ENCODE measurements around the gene SH3YL1. TPM values are rescaled to one million over a fixed set of nuclear protein-coding genes. Genes with fewer than 3 reads are reported as not detected.

Gene SH3YL1
- total and polyA plus RNA-seq, 10 donors: 30.6 to 72.8 (median 37.0) TPM

- intact Hi-C loops (cut with DNase I; ENCODE audit: low total_unique reads): no loop called here
- DNase-seq: no peak
Measured at GRCh38 chr2:238431-238830, 25.4 kb downstream of the SH3YL1 start.

GRCh38 chr2:237878-238277, 26.0 kb downstream of the SH3YL1 start:
- Histone ChIP-seq H3K9me3 (peaks cover 0 to 12% (median 8%) of the 10 kb centered on the region in 8 donors), H3K27me3 (replicated peaks in 1 of 7) (no peaks in the 10 kb centered on the region), H3K4me1 (peaks cover 0 to 26% (median 15%) of the 10 kb centered on the region in 6 donors), H3K4me3 (no peak overlapping the region), H3K27ac (peak overlapping the region in 5 of 8 donors; percentile 32 to 43 (median 39)), H3K36me3 (peaks cover 0 to 58% (median 9%) of the 10 kb centered on the region in 6 donors)
- 39 to 62% (median 52%) methylated on average over 6 of the region's 6 CpGs for WGBS, 5 donors
- no peak for DNase-seq
- intact Hi-C loops (cut with DNase I; ENCODE audit: low total_unique reads): no loop called here
- TF ChIP-seq CTCF (IDR thresholded peaks at IDR 0.05 in 8 of 11, conservative IDR thresholded peaks at IDR 0.05 in 3 of 11): no peak
- TF ChIP-seq POLR2A (IDR thresholded peaks at IDR 0.05): no peak
- no peak for TF ChIP-seq POLR2AphosphoS5 (IDR thresholded peaks at IDR 0.05)

More at GRCh38 chr2:238431-238830, 25.4 kb downstream of the SH3YL1 start:
- TF ChIP-seq POLR2AphosphoS5 (IDR thresholded peaks at IDR 0.05): no peak
- TF ChIP-seq POLR2A (IDR thresholded peaks at IDR 0.05): no peak
- no peak for TF ChIP-seq CTCF (IDR thresholded peaks at IDR 0.05 in 8 of 11, conservative IDR thresholded peaks at IDR 0.05 in 3 of 11)
- Histone ChIP-seq H3K9me3 (peaks cover 0 to 14% (median 10%) of the 10 kb centered on the region in 8 donors), H3K27ac (peak overlapping the region in 4 of 8 donors; percentile 31 to 43 (median 38)), H3K36me3 (peaks cover 4 to 58% (median 13%) of the 10 kb centered on the region in 6 donors), H3K4me1 (peaks cover 0 to 26% (median 15%) of the 10 kb centered on the region in 6 donors), H3K27me3 (replicated peaks in 1 of 7) (no peaks in the 10 kb centered on the region), H3K4me3 (no peak overlapping the region)
- 62 to 78% (median 70%) methylated on average over 3 of the region's 3 CpGs for WGBS, 5 donors

- DNase-seq: no peak
- no peak for TF ChIP-seq POLR2AphosphoS5 (IDR thresholded peaks at IDR 0.05)
- TF ChIP-seq POLR2A (IDR thresholded peaks at IDR 0.05): no peak
- TF ChIP-seq CTCF (IDR thresholded peaks at IDR 0.05 in 8 of 11, conservative IDR thresholded peaks at IDR 0.05 in 3 of 11): no peak
- Histone ChIP-seq H3K27ac (peak overlapping the region in 5 of 8 donors; percentile 31 to 48 (median 39)), H3K4me3 (no peak overlapping the region), H3K27me3 (replicated peaks in 1 of 7) (no peaks in the 10 kb centered on the region), H3K9me3 (peaks cover 0 to 4% (median 1%) of the 10 kb centered on the region in 8 donors), H3K4me1 (peaks cover 0 to 26% (median 15%) of the 10 kb centered on the region in 6 donors), H3K36me3 (peaks cover 0 to 60% (median 7%) of the 10 kb centered on the region in 6 donors)
- intact Hi-C loops (cut with DNase I; ENCODE audit: low total_unique reads): no loop called here
- 75 to 82% (median 78%) methylated on average over 6 of the region's 6 CpGs for WGBS, 5 donors
Measured at GRCh38 chr2:236993-237539, 26.8 kb downstream of the SH3YL1 start.

- intact Hi-C loops (cut with DNase I; ENCODE audit: low total_unique reads): no loop called here
- TF ChIP-seq POLR2AphosphoS5 (IDR thresholded peaks at IDR 0.05) (no peak), CTCF (IDR thresholded peaks at IDR 0.05 in 8 of 11, conservative IDR thresholded peaks at IDR 0.05 in 3 of 11) (no peak), POLR2A (IDR thresholded peaks at IDR 0.05) (no peak)
- no peak for DNase-seq
- Histone ChIP-seq H3K27ac (no peak overlapping the region), H3K4me3 (no peak overlapping the region), H3K4me1 (peaks cover 0 to 26% (median 15%) of the 10 kb centered on the region in 6 donors), H3K27me3 (replicated peaks in 1 of 7) (no peaks in the 10 kb centered on the region), H3K36me3 (peaks cover 0 to 58% (median 19%) of the 10 kb centered on the region in 6 donors), H3K9me3 (no peaks in the 10 kb centered on the region)
- 88 to 97% (median 95%) methylated on average over 4 of the region's 4 CpGs for WGBS, 5 donors
Measured at GRCh38 chr2:234421-234820, 29.4 kb downstream of the SH3YL1 start.
